ENCODE results near the gene TNNC1.

GRCh38 chr3:52453496-52454249, at the start of gene TNNC1:
- no peak for TF ChIP-seq CTCF (IDR thresholded peaks at IDR 0.05; ENCODE audit: poor library complexity, severe bottlenecking)
- TF ChIP-seq TAF1 (IDR thresholded peaks at IDR 0.05; ENCODE audit: low read depth): no peak
- TF ChIP-seq EZH2 (IDR thresholded peaks at IDR 0.05; ENCODE audit: borderline replicate concordance, insufficient read depth, low read length, poor library complexity, severe bottlenecking): no peak
- TF ChIP-seq POLR2AphosphoS5 (IDR thresholded peaks at IDR 0.05): no peak

Measured in neural cell (in vitro differentiated cells).